ENCODE data around the gene LCORL. TPM values are rescaled to one million over a fixed set of nuclear protein-coding genes. Genes with fewer than 3 reads are reported as not detected.
"Not testable (repeated sequence)": the region's sequence is repeated elsewhere in the genome, so short reads cannot be mapped to it uniquely, and the experiment has no call there.

The LCORL gene
- total RNA-seq, 1 donor from 2014 or later: 36.4 TPM

GRCh38 chr4:17933126-17933525, 88.4 kb downstream of the LCORL start:
- no peak for DNase-seq (ENCODE audit: low spot score)

- DNase-seq (ENCODE audit: low spot score): no peak
Observed at GRCh38 chr4:17932041-17932440, 89.5 kb downstream of the LCORL start.

- DNase-seq (ENCODE audit: low spot score): no peak
Observed at GRCh38 chr4:17930256-17930655, 91.3 kb downstream of the LCORL start.

GRCh38 chr4:17924189-17924588, 97.4 kb downstream of the LCORL start:
- DNase-seq (ENCODE audit: low spot score): no peak

GRCh38 chr4:17921451-17921850, 100.1 kb downstream of the LCORL start:
- no peak for DNase-seq (ENCODE audit: low spot score)

- DNase-seq (ENCODE audit: low spot score): no peak
Observed at GRCh38 chr4:17920681-17921080, 100.9 kb downstream of the LCORL start.

GRCh38 chr4:17915439-17915838, 106.1 kb downstream of the LCORL start:
- no peak for DNase-seq (ENCODE audit: low spot score)

- no peak for DNase-seq (ENCODE audit: low spot score)
Observed at GRCh38 chr4:17912011-17912410, 109.5 kb downstream of the LCORL start.

- no peak for DNase-seq (ENCODE audit: low spot score)
Observed at GRCh38 chr4:17911608-17912007, 109.9 kb downstream of the LCORL start.

GRCh38 chr4:17898553-17899055, 123.0 kb downstream of the LCORL start:
- DNase-seq (ENCODE audit: low spot score): no peak

GRCh38 chr4:17895481-17895880, 126.1 kb downstream of the LCORL start:
- DNase-seq (ENCODE audit: low spot score): no peak

- no peak for DNase-seq (ENCODE audit: low spot score)
Observed at GRCh38 chr4:17894421-17894820, 127.1 kb downstream of the LCORL start.

- no peak for DNase-seq (ENCODE audit: low spot score)
Observed at GRCh38 chr4:17889692-17890091, 131.9 kb downstream of the LCORL start.

- DNase-seq (ENCODE audit: low spot score): no peak
Observed at GRCh38 chr4:17884511-17884910, 137.0 kb downstream of the LCORL start.

GRCh38 chr4:17884063-17884462, 137.5 kb downstream of the LCORL start:
- DNase-seq (ENCODE audit: low spot score): no peak

- DNase-seq (ENCODE audit: low spot score): no peak
Observed at GRCh38 chr4:17877661-17878060, 143.9 kb downstream of the LCORL start.

- DNase-seq (ENCODE audit: low spot score): no peak
Observed at GRCh38 chr4:17876943-17877342, 144.6 kb downstream of the LCORL start.

GRCh38 chr4:17875402-17876070, 146.0 kb downstream of the LCORL start:
- no peak for DNase-seq (ENCODE audit: low spot score)

- no peak for DNase-seq (ENCODE audit: low spot score)
Observed at GRCh38 chr4:17869327-17869726, 152.2 kb downstream of the LCORL start.

- no peak for DNase-seq (ENCODE audit: low spot score)
Observed at GRCh38 chr4:17867276-17867675, 154.3 kb downstream of the LCORL start.

- no peak for DNase-seq (ENCODE audit: low spot score)
Observed at GRCh38 chr4:17866810-17867209, 154.7 kb downstream of the LCORL start.

GRCh38 chr4:17865866-17866363, 155.6 kb downstream of the LCORL start:
- no peak for DNase-seq (ENCODE audit: low spot score)

GRCh38 chr4:17861906-17862305, 159.6 kb downstream of the LCORL start:
- not testable (repeated sequence) for DNase-seq (ENCODE audit: low spot score)

Data from umbilical cord (tissue), 2 donors.